ENCODE measurements around the gene GAD1. TPM values are rescaled to one million over a fixed set of nuclear protein-coding genes. Genes with fewer than 3 reads are reported as not detected.

GAD1 gene
- total and polyA plus RNA-seq, 5 donors from 2014 or later = not detected

DNA sequence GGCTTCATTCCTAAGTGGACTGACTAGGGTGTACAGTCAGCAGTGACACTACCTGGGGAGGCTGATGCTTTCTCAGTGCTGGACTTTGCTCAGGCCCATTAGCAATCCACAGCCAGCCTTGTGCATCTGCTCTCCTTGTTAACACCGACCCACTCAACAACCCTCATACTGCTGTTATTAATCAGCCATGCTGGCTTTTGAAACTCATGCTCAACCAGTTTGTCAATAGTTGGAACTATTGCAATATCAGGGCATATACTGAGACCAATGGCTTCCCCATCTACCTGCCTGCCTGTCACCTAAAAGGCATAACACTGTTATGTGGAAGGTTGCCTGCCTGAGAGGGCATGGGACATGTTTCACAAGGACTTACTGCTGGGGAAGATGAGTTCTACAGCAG is 39.4 kb downstream of the GAD1 start:
- no peak overlapping the region for H3K4me3 Mint-ChIP-seq
- H3K27ac Mint-ChIP-seq = no peak overlapping the region
- no peaks in the 10 kb centered on the region for H3K36me3 Mint-ChIP-seq
- Histone ChIP-seq H3K36me3 (ENCODE audit: control insufficient read depth, insufficient read depth, low read length) (no peaks in the 10 kb centered on the region), H3K4me1 (ENCODE audit: control insufficient read depth, insufficient read depth, low read length, poor library complexity, severe bottlenecking) (no peaks in the 10 kb centered on the region), H3K27me3 (ENCODE audit: control insufficient read depth, insufficient read depth, low read length) (peaks cover 11% of the 10 kb centered on the region), H3K9me3 (ENCODE audit: control insufficient read depth in 2 of 2, low read length in 2 of 2) (no peaks in the 10 kb centered on the region), H3K27ac (ENCODE audit: insufficient read depth, low read length, poor library complexity, severe bottlenecking) (no peak overlapping the region), H3K4me3 (ENCODE audit: low read depth, low read length) (no peak overlapping the region)
- DNase-seq (no peak), ATAC-seq (ENCODE audit: low read depth in 2 of 2) (no peak)
- peaks cover 11% of the 10 kb centered on the region for H3K27me3 Mint-ChIP-seq
- no peaks in the 10 kb centered on the region for H3K4me1 Mint-ChIP-seq
- H3K9me3 Mint-ChIP-seq = peaks cover 0 to 3% (median 0%) of the 10 kb centered on the region in 7 donors

- DNase-seq (no peak), ATAC-seq (ENCODE audit: low read depth in 2 of 2) (no peak)
- Histone ChIP-seq H3K27ac (ENCODE audit: insufficient read depth, low read length, poor library complexity, severe bottlenecking) (no peak overlapping the region), H3K4me1 (ENCODE audit: control insufficient read depth, insufficient read depth, low read length, poor library complexity, severe bottlenecking) (no peaks in the 10 kb centered on the region), H3K27me3 (ENCODE audit: control insufficient read depth, insufficient read depth, low read length) (peaks cover 2% of the 10 kb centered on the region), H3K36me3 (ENCODE audit: control insufficient read depth, insufficient read depth, low read length) (no peaks in the 10 kb centered on the region), H3K9me3 (ENCODE audit: control insufficient read depth in 2 of 2, low read length in 2 of 2) (no peaks in the 10 kb centered on the region), H3K4me3 (ENCODE audit: low read depth, low read length) (no peak overlapping the region)
- peaks cover 28% of the 10 kb centered on the region for H3K27me3 Mint-ChIP-seq
- H3K4me1 Mint-ChIP-seq = no peaks in the 10 kb centered on the region
- no peak overlapping the region for H3K4me3 Mint-ChIP-seq
- H3K9me3 Mint-ChIP-seq = peaks cover 0 to 2% (median 0%) of the 10 kb centered on the region in 7 donors
- no peak overlapping the region for H3K27ac Mint-ChIP-seq
- H3K36me3 Mint-ChIP-seq = no peaks in the 10 kb centered on the region
Observed at GRCh38 chr2:170862286-170862902, 45.7 kb downstream of the GAD1 start.

GRCh38 chr2:170863087-170863486 is 46.4 kb downstream of the GAD1 start:
- H3K9me3 ChIP-seq (ENCODE audit: control insufficient read depth in 2 of 2, low read length in 2 of 2) = no peaks in the 10 kb centered on the region
- DNase-seq (no peak), ATAC-seq (ENCODE audit: low read depth in 2 of 2) (no peak)
- H3K27ac ChIP-seq (ENCODE audit: insufficient read depth, low read length, poor library complexity, severe bottlenecking) = no peak overlapping the region
- no peaks in the 10 kb centered on the region for H3K36me3 Mint-ChIP-seq
- no peak overlapping the region for H3K4me3 ChIP-seq (ENCODE audit: low read depth, low read length)
- no peaks in the 10 kb centered on the region for H3K4me1 Mint-ChIP-seq
- H3K4me1 ChIP-seq (ENCODE audit: control insufficient read depth, insufficient read depth, low read length, poor library complexity, severe bottlenecking) = no peaks in the 10 kb centered on the region
- no peak overlapping the region for H3K27ac Mint-ChIP-seq
- H3K4me3 Mint-ChIP-seq = no peak overlapping the region
- H3K27me3 Mint-ChIP-seq = peaks cover 35% of the 10 kb centered on the region
- H3K36me3 ChIP-seq (ENCODE audit: control insufficient read depth, insufficient read depth, low read length) = no peaks in the 10 kb centered on the region
- peaks cover 0 to 2% (median 0%) of the 10 kb centered on the region in 7 donors for H3K9me3 Mint-ChIP-seq
- H3K27me3 ChIP-seq (ENCODE audit: control insufficient read depth, insufficient read depth, low read length) = peaks cover 2% of the 10 kb centered on the region

GRCh38 chr2:170869036-170869435 is 52.3 kb downstream of the GAD1 start:
- H3K27me3 ChIP-seq (ENCODE audit: control insufficient read depth, insufficient read depth, low read length) = peaks cover 2% of the 10 kb centered on the region
- H3K9me3 Mint-ChIP-seq = peaks cover 0 to 3% (median 0%) of the 10 kb centered on the region in 7 donors
- no peak overlapping the region for H3K27ac Mint-ChIP-seq
- H3K9me3 ChIP-seq (ENCODE audit: control insufficient read depth in 2 of 2, low read length in 2 of 2) = no peaks in the 10 kb centered on the region
- ATAC-seq (ENCODE audit: low read depth in 2 of 2) = no peak
- H3K36me3 Mint-ChIP-seq = peaks cover 4% of the 10 kb centered on the region
- peak in 1 of 3 donors; percentile 11 for DNase-seq
- no peak overlapping the region for H3K27ac ChIP-seq (ENCODE audit: insufficient read depth, low read length, poor library complexity, severe bottlenecking)
- H3K36me3 ChIP-seq (ENCODE audit: control insufficient read depth, insufficient read depth, low read length) = no peaks in the 10 kb centered on the region
- H3K4me3 ChIP-seq (ENCODE audit: low read depth, low read length) = no peak overlapping the region
- peaks cover 39% of the 10 kb centered on the region for H3K27me3 Mint-ChIP-seq
- peaks cover 7% of the 10 kb centered on the region for H3K4me1 ChIP-seq (ENCODE audit: control insufficient read depth, insufficient read depth, low read length, poor library complexity, severe bottlenecking)
- peaks cover 6 to 10% (median 8%) of the 10 kb centered on the region in 4 donors for H3K4me1 Mint-ChIP-seq
- H3K4me3 Mint-ChIP-seq = no peak overlapping the region

DNA sequence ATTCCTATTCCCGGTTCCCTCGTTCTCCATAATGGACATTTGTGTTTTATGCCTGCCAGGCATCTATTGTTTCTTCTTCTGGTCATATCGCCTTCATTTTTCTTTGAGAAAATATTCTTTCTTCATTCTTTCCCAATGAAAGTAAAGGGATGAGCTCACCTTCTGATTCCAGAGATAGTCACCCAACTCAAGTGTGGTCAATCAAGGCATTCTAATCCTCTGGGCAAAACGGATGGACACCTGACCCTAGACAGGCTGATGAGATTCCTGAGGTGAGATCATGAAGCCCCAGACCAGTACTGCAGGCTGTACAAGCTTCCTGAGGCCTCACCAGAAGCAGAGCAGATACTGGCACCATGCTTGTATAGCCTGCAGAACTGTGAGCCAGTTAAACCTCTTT is 52.8 kb downstream of the GAD1 start:
- Mint-ChIP-seq H3K27me3 (peaks cover 36% of the 10 kb centered on the region), H3K4me1 (peaks cover 6 to 10% (median 8%) of the 10 kb centered on the region in 4 donors), H3K9me3 (peaks cover 0 to 3% (median 0%) of the 10 kb centered on the region in 7 donors), H3K4me3 (no peak overlapping the region), H3K27ac (no peak overlapping the region), H3K36me3 (peaks cover 4% of the 10 kb centered on the region)
- Histone ChIP-seq H3K27ac (ENCODE audit: insufficient read depth, low read length, poor library complexity, severe bottlenecking) (no peak overlapping the region), H3K4me3 (ENCODE audit: low read depth, low read length) (no peak overlapping the region), H3K4me1 (ENCODE audit: control insufficient read depth, insufficient read depth, low read length, poor library complexity, severe bottlenecking) (peaks cover 7% of the 10 kb centered on the region), H3K27me3 (ENCODE audit: control insufficient read depth, insufficient read depth, low read length) (no peaks in the 10 kb centered on the region), H3K9me3 (ENCODE audit: control insufficient read depth in 2 of 2, low read length in 2 of 2) (no peaks in the 10 kb centered on the region), H3K36me3 (ENCODE audit: control insufficient read depth, insufficient read depth, low read length) (no peaks in the 10 kb centered on the region)
- no peak for ATAC-seq (ENCODE audit: low read depth in 2 of 2)
- DNase-seq = no peak

DNA sequence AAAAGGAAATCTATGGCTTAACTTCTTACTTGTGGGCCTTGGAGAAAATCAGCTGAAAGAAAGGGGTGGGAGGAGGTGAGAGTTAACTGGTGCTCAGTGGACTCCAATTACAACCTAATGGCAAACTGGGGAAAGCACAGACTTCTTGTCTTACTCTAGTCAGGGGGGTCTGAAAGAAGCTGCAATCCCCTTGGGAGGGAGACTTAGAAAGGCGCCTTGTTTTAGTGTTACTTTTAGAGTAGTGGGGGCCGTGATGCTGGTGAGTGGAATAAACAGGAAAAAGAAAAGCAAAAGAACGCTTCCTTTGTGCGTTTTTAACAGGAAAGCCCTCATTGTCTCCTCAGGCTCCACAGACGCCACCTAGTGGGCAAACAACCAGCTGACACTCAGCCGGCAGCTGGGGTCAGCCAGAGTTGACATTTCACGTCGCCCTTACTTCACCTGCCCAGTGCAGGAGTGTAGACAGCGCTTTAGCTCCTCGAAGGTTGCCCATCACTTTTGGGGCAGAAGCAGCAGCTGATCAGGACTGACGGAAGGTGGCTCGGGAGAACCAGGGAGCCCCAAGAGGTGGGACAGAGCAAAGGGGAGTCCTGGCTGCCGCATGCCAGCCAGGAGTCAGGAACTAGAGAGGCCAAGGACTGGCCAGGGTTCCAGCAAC is 56.5 kb downstream of the GAD1 start:
- peaks cover 20% of the 10 kb centered on the region for H3K27me3 Mint-ChIP-seq
- no peaks in the 10 kb centered on the region for H3K9me3 ChIP-seq (ENCODE audit: control insufficient read depth in 2 of 2, low read length in 2 of 2)
- DNase-seq = peak; percentile 41 to 80 (median 61)
- peaks cover 4% of the 10 kb centered on the region for H3K36me3 Mint-ChIP-seq
- H3K27ac Mint-ChIP-seq = peak overlapping the region; percentile 50 to 81 (median 76)
- H3K4me1 Mint-ChIP-seq = peaks cover 7 to 11% (median 9%) of the 10 kb centered on the region in 4 donors
- ATAC-seq (ENCODE audit: low read depth in 2 of 2) = peak; percentile 75 to 80
- H3K36me3 ChIP-seq (ENCODE audit: control insufficient read depth, insufficient read depth, low read length) = no peaks in the 10 kb centered on the region
- no peak overlapping the region for H3K27ac ChIP-seq (ENCODE audit: insufficient read depth, low read length, poor library complexity, severe bottlenecking)
- peak overlapping the region in 3 of 4 donors; percentile 18 to 87 (median 73) for H3K4me3 Mint-ChIP-seq
- H3K4me1 ChIP-seq (ENCODE audit: control insufficient read depth, insufficient read depth, low read length, poor library complexity, severe bottlenecking) = peaks cover 7% of the 10 kb centered on the region
- H3K4me3 ChIP-seq (ENCODE audit: low read depth, low read length) = peak overlapping the region; percentile 69
- no peaks in the 10 kb centered on the region for H3K27me3 ChIP-seq (ENCODE audit: control insufficient read depth, insufficient read depth, low read length)
- peaks cover 0 to 3% (median 0%) of the 10 kb centered on the region in 7 donors for H3K9me3 Mint-ChIP-seq

GRCh38 chr2:170878066-170878465 is 61.4 kb downstream of the GAD1 start:
- no peaks in the 10 kb centered on the region for H3K36me3 Mint-ChIP-seq
- no peak overlapping the region for H3K27ac Mint-ChIP-seq
- Histone ChIP-seq H3K27me3 (ENCODE audit: control insufficient read depth, insufficient read depth, low read length) (no peaks in the 10 kb centered on the region), H3K27ac (ENCODE audit: insufficient read depth, low read length, poor library complexity, severe bottlenecking) (no peak overlapping the region), H3K4me3 (ENCODE audit: low read depth, low read length) (peak overlapping the region; percentile 43), H3K4me1 (ENCODE audit: control insufficient read depth, insufficient read depth, low read length, poor library complexity, severe bottlenecking) (peaks cover 6% of the 10 kb centered on the region), H3K9me3 (ENCODE audit: control insufficient read depth in 2 of 2, low read length in 2 of 2) (no peaks in the 10 kb centered on the region), H3K36me3 (ENCODE audit: control insufficient read depth, insufficient read depth, low read length) (no peaks in the 10 kb centered on the region)
- H3K4me1 Mint-ChIP-seq = peaks cover 5 to 12% (median 8%) of the 10 kb centered on the region in 4 donors
- DNase-seq = no peak
- ATAC-seq (ENCODE audit: low read depth in 2 of 2) = no peak
- H3K4me3 Mint-ChIP-seq = no peak overlapping the region
- H3K27me3 Mint-ChIP-seq = peaks cover 17% of the 10 kb centered on the region
- H3K9me3 Mint-ChIP-seq = peaks cover 0 to 2% (median 0%) of the 10 kb centered on the region in 7 donors
